GM23248 (cell line): ENCODE results near the gene OR1I1.
"Not testable (repeated sequence)": the region's sequence is repeated elsewhere in the genome, so short reads cannot be mapped to it uniquely, and the experiment has no call there.

Experiments used
- EZH2 ChIP-seq: fragments of 200-600 bp; sonication (generic); IDR thresholded peaks from 2 replicates; pipeline ENCODE4 v1.6.1; 2018; ENCODE audit warnings: antibody characterized with exemption, mild to moderate bottlenecking; ENCODE audit not compliant: insufficient read depth, poor library complexity, severe bottlenecking
- EZH2phosphoT487 ChIP-seq: fragments of 200-600 bp; sonication (generic); IDR thresholded peaks from 2 replicates; pipeline ENCODE4 v1.6.1; 2018; ENCODE audit warnings: antibody characterized with exemption, moderate library complexity, mild to moderate bottlenecking, low read depth; ENCODE audit not compliant: insufficient read depth

DNA sequence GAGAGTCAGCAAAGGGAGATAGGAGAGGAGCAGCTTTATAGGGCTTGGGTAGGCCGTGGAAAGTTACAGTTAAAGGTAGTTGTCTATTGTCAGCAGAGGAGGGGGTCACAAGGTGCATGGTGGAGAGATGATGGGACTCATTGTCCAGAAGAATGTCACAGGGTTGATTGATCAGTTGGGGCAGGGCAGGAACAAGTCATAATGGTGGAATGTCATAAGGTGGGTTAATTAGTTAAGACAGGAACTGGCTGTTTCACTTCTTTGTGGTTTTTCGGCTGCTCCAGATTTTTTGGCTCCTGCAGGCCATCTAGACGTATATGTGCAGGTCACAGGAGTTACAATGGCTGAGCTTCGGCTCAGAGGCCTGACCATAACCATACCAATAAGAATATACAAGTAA is 11.6 kb upstream of the OR1I1 start:
- not testable (repeated sequence) for TF ChIP-seq EZH2, EZH2phosphoT487
